Measurements from ENCODE around the gene RAC3.

DNA sequence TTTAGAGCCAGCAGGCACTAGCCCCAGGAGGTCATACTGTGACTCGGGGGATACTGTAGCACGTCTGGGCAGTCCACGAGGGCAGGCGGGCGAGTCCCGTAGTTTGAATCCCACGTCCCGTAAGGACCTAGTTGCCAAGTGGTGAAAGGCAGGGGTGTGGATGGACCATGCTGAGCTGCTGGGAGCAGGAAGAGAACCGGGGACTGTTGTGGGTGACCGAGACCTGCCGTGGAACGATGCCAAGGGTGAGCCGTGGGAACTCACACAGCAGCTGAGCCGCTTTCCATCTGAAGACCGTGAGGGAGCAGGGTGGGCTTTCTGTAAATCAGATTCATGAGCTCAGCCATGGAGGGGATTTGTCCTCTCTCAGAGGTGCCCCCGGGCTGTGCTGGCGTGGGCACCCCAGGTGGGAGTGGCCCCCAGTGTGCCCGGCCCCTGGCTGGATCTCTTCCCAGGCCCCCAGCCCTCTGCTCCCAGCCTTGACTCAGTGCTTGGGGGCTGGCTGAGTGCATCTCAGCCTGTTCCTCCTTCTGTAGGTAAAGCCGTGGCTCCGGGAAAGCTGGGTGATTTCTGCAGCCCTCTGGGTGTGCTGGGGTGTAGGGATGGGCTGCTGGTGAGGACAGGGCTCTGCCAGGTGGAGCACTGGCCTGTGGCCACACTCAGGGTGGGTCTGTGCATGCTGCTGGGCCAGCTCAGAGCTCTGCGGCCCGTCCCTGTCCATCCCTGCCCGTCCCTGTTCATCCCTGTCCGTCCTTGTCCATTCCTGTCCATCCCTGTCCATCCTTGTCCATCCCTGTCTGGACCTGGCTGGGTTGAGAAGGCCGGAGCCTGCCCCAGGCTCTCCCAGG lies 40.4 kb upstream of the RAC3 start:
- TF ChIP-seq, protein P1, sequence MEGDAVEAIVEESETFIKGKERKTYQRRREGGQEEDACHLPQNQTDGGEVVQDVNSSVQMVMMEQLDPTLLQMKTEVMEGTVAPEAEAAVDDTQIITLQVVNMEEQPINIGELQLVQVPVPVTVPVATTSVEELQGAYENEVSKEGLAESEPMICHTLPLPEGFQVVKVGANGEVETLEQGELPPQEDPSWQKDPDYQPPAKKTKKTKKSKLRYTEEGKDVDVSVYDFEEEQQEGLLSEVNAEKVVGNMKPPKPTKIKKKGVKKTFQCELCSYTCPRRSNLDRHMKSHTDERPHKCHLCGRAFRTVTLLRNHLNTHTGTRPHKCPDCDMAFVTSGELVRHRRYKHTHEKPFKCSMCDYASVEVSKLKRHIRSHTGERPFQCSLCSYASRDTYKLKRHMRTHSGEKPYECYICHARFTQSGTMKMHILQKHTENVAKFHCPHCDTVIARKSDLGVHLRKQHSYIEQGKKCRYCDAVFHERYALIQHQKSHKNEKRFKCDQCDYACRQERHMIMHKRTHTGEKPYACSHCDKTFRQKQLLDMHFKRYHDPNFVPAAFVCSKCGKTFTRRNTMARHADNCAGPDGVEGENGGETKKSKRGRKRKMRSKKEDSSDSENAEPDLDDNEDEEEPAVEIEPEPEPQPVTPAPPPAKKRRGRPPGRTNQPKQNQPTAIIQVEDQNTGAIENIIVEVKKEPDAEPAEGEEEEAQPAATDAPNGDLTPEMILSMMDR (optimal IDR thresholded peaks at IDR 0.05 in 1 of 3, IDR thresholded peaks at IDR 0.05 in 1 of 3, conservative IDR thresholded peaks at IDR 0.05 in 1 of 3; ENCODE audit: extremely low read depth in 1 of 3, insufficient read depth in 2 of 3, low read length in 3 of 3): no peak
- no peak for TF ChIP-seq EZH2 (IDR thresholded peaks at IDR 0.05; ENCODE audit: low read length)
